HG02642 (cell line): ENCODE measurements around the gene AP1M2.
"Not testable (repeated sequence)": the region's sequence is repeated elsewhere in the genome, so short reads cannot be mapped to it uniquely, and the experiment has no call there.

Source experiments
- ATAC-seq: cut with Tn5 transposase; IDR thresholded peaks from one replicate; pipeline ENCODE4 v1.9.1; 2021; ENCODE audit warnings: mild to moderate bottlenecking; ENCODE audit not compliant: unreplicated experiment, poor library complexity

The AP1M2 gene

DNA sequence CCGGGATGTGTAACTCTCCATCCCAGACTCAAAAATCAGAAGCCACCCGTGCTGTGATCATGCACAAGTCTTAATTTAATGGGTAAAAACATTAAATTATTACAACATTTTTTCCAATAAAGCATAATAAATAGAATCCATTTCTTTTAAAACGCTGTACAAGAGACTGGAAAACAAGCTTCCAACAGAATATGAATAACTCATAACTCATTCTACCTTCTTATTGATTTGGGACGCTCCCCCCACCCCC, 20.8 kb downstream of the AP1M2 start:
- ATAC-seq, result no peak

DNA sequence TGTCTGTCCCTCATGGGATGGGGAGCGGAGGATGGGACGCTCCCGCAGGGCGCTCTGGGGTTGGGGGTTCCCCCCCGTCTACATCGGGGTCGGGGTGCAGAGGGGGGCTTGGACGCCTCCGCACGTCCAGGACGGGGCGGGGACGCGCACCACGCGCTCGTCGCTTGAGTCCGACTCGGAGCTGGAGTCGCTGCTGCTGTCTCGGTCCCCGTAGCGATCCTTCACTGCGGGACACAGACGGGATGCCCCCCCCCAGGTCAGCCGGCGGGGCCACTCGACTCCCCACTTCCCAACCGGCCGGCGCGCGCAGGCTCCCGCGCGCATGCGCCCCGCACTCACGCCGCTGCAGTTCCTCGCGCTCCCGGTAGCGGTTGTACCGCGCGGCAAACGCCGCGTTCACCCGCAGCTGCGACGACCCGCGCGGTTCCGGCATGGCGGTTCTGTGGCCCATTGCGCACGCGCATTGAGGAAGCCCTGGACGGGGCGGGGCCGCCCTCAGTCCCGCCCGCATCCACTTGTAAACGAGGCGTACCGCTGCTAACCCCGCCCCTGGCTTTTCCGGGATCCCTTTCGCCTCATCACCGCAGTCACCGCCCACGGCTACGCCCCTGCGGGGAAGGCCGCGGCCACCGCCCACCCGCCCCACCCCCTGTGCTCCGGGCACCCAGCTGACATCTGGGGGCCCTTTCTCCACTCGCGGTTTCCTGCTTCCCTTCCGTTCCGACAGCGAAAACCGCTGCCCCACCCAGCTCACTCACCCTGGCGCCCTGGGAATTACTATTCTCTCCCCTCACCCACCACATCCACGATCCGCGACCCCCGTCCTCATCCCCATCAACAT, 21.3 kb downstream of the AP1M2 start, which contains the start of gene KRI1:
TSS of gene KRI1 (minus strand) at position 444 of the 841 bp plus-strand sequence. CDS start at position 433, 11 bp downstream.
- ATAC-seq, result peak; percentile 60

DNA sequence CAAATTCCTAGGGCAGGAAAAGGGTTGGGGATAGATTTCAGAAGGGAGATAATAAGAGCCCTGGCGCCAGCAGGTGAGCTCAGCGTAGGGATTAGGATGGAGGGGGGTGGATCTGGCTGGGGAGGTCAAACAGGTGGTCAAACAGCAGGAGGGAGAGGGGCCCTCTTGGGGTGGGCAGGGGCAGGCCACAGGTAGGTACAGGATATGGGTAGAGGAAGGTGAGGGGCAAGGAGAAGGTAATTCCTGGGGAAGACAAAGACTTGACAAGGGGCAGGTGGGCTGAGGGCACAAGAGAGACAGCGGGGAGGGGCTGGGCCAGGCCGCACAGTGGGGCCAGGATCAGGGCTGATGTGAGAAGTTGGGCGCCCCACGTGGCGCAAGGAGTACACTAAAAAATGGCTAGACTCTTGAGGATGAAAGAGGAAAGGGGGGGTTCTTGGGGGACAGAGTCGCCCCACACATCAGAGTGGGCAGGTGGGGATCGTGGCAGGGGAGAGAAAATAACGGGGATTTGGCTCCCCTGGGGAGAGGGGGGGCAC, 22.0 kb downstream of the AP1M2 start:
- ATAC-seq, result no peak

DNA sequence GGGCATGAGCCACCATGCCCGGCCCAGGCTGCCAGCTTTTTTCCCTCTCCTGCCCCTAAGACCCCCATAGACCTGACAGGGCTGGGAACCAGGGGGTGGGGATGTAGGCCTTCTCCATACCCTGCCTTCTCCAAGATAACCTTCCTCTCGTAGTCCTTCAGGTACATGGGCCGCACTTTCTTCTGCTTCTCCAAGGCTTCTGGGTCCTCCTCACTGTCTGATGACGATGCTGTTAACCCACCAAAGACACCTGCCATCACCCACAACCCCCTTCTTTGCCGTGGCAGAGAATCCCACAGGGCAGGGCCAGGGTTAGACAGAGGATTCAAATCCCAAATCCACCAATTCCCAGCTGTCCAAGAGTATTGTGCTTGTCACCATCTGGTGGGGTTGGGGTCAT, 24.5 kb downstream of the AP1M2 start:
- ATAC-seq, result no peak

DNA sequence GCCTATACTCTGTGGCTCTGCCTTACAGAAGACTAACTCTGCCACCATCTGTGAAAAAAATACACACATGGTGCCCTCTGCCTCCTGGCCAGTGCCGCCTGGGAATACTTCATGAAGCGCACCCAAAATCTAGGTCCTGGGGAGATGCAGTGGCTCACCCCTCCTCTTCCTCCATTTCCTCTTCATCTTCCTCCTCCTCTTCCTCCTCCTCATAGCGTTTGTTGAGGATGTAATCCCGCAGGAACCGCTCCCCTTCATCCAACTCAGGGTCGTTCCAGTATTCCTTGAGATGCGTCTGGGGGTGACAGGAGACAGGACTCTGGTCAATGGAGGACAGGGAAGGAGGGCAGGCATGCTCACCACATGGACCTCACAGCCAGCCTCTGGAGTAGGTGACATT, 27.0 kb downstream of the AP1M2 start:
- ATAC-seq, result no peak

DNA sequence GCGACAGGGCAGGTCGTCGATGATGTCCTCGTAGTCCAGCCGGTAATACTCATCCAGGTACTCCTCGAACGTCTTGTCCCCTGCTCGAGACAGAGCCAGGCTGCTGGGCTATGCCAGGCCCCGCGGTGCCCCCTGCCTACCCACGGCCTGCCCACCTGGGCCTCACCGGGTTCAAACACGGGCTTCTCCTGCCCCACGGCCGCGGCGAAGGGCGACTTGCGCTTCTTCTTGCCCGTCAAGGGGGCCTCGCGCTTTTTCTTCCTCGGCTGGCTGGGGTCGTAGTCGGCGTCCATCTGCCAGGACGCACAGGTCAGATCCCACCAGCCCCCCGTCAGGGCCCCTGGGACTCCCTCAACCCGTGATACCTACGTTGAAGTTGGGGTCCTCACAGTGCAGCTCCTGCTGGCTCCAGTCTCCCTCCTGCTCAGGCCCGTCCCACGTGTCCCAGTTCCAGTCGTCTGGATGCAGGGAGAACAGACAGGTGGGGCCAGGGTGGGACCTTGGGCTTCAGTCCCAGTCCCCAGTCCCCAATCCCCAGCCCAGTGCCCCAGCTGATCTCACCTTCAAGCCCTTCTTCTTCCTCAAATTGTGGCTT, 29.4 kb downstream of the AP1M2 start:
- no peak for ATAC-seq

DNA sequence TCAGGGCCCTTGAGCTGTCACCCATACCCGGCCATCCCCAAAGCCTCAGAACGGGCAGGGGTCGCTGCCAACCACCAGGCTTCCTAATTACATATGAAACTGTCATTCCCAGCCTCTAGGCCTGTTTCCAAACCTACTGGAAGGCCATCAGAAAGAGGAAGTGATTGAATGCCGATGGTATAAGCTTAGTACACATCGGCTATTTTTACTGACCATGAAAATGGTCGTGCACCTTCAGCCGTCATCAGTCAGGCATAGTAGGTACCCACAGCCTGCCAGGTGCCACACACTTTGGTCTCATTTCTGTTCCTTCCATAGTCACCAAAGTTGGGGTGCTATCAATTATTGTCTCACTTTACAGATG, 31.5 kb downstream of the AP1M2 start:
- no peak for ATAC-seq

DNA sequence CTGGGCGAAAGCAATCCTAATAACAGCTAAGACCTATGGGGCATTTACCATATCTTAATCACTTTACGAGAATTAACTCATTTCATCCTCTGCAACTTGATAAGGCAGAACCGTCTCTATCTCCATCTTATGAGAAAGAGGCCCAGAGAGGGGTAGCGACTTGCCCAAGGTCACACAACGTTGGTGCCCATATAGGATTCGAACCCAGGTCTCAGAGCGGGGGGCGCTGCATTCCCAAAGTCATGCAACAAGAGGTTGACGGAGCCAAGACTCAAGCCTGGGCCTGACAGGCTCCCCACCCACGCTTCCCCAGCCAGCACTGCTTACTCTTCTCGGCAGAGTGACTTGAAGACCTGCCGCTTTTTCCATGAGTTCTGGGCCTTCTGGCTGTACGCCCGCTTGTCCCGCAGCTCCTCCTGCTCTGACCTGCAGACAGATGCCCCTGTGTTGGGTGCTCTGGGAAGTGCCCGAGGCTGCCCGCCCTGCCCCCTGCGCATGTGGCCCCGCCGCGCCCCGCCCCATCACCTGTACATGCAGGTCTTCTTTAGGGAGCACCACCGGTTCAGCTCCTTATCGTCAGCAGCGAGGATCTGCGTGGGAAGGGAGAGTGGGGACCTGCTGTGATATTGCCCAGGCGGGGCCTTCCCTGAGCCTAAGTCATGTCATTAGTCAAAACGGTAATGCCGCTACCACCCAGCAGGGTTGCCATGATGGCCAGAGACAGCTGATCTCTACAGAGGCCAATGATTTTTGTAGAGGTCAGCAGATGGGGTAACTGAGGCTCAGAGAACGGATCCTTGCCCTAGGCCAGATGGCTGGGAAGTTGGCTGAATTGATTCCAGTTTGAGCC, 32.1 kb downstream of the AP1M2 start:
- ATAC-seq, result no peak

DNA sequence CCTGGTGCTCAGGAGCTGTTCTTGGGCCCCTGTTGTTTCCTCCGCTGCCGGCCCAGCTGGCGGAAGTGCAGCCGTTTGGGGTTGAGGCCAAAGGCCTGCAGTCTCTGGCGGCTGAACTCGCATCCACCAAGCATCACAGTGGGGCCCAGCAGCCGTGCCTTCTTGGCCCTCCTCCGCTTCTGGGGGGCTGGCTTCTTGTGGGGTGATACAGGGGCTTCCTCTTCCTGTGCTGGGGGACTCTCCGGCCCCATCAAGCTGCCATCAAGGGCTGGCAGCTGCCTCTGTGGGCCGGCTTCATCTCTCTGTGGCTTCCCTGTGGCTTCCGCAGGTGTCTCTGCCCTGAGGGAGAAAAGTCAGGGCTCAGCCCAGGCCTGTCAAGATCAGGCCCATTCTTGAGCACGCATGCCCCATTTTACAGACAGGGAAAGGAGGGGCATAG, 33.1 kb downstream of the AP1M2 start:
- peak; percentile 54 for ATAC-seq

DNA sequence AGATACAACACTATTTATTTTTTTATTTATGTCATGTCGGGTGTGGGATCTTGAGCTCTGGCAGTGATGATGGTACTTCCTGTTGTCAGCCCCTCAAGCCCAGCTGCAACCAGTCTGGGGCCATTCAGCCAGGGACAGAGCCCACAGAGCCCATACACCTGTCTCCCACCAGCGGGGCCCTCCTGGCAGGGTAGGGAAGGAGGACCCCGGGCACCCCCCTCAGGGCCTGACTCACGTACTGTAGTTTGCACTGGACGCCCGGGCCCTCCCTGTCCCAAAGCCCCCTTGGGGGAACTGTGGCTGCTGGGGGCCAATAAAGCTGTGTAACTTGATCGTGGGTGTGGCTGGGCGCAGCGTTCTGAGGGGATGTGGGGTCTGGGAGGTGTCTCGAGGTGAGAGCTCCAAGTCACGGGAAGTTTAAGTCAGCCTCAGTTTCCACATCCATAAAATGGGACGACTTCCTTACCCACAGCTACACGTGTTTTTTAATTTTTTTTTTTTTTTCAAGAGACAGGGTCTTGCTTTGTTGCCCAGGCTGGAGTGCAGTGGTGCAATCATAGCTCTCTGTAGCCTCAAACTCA, 33.9 kb downstream of the AP1M2 start:
- no peak for ATAC-seq

DNA sequence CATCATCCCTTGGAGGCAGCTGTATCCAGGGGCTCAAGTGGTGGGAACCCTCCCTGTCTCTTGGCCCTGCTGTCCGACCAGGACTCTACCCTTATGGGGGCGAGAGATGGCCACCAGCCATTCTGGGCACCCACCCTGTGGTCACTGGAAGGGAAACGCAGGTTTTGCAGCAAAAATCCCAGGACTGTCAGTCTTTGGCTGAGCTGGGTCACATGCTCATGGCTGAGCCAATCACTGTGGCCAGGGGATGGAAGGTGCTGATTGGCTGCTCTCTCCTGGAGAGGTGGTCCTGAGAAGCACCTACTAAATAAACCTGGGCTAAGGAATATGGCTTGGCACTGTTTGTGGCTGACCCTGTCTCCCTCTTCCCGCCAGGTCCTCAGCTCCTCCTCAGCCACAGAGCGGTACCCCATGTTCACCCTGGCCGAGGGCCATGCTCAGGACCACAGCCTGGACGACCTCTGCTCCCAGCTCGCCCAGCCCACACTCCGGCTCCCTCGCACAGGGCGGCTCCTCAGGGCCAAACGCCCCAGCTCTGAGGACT, 34.5 kb downstream of the AP1M2 start:
- no peak for ATAC-seq

DNA sequence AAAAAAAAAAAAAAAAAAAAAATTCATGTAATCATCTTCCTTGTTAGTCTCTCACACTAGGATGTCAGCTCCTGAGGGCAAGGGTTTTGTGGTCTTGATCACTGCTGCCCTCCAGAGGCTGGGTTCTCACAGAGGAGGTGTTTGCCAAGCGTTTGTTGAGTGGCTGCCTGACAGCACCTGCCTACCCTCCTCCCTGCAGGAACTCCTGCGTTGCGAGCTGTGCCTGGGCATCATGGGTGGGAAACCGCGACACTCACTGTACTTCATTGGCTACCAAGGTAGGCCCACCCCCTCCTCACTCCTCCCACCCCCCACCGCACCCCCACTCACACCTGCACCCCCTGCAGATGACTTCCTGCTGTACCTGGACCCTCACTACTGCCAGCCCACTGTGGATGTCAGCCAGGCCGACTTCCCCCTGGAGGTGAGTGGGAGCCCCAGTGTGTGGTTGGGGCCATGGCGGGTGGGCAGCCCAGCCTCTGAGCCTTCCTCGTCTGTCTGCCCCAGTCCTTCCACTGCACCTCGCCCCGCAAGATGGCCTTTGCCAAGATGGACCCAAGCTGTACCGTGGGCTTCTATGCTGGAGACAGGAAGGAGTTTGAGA, 35.3 kb downstream of the AP1M2 start:
- ATAC-seq, result no peak

DNA sequence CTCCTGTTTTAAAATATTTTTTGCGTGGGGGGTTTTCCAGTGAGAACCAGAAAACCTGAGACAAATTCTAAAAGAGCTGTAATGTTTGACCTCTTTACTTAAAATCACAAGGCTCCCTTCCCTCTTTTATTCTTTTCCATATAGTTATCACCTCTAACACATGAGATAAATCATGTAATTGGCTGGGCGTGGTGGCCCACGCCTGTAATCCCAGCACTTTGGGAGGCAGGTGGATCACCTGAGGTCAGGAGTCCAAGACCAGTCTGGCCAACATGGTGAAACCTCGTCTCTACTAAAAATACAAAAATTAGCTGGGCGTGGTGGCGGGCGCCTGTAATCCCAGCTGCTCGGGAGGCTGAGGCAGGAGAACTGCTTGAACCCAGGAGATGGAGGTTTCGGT, 36.1 kb downstream of the AP1M2 start:
- not testable (repeated sequence) for ATAC-seq

DNA sequence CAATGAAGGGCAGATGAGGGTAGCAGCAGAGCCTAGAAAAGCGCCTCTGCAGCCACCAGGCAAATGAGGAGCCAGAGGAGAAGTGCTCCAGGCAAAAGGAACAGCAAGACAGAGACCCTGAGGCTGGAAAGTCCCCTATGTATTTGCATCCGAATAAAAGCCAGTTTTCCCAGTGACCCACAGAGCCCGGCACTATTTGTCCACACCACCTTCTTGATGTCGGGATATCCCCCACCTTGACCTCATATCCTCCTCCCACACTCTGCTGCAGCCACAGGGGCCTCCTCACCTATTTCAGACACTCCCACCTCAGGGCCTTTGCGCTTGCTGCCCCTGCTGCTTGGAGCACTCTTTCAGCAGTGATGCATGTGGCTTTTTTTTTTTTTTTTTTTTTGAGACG, 36.8 kb downstream of the AP1M2 start:
- no peak for ATAC-seq

DNA sequence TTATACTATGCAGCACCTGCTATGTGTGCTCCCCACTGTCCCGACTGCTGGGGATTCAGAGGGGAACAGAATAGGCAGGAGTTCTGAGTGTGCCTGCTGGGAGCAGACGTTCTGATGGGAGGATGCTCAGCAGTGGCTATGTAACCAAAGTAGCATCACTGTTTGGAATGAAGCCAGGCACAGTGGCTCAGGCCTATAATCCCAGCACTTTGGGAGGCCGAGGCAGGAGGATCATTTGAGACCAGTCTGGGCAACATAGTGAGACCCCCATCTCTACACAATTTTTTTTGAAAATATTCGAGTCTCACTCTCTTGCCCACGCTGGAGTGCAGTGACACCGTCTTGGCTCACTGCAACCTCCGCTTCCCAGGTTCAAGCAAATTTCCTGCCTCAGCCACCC, 37.4 kb downstream of the AP1M2 start:
- ATAC-seq, result no peak

DNA sequence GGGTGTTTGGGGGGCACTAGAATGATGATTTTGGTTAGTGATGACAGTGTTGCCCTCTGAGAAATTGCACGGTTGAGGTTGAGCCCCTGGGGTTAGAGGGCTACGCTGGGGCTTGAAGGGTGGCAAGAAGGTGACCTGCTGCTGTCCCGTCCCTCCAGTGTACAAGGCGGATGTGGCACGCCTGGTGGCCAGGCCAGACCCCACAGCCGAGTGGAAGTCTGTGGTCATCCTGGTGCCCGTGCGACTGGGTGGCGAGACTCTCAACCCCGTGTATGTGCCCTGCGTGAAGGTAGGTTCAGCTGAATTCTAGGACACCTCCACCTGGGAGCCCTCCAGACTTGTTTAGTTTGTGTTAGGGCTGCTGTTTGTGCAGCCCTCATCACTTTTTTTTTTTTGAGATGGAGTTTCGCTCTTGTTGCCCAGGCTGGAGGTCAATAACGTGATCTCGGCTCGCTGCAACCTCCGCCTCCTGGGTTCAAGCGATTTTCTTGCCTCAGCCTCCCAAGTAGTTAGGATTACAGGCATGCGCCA, 38.3 kb downstream of the AP1M2 start:
- ATAC-seq, result no peak

DNA sequence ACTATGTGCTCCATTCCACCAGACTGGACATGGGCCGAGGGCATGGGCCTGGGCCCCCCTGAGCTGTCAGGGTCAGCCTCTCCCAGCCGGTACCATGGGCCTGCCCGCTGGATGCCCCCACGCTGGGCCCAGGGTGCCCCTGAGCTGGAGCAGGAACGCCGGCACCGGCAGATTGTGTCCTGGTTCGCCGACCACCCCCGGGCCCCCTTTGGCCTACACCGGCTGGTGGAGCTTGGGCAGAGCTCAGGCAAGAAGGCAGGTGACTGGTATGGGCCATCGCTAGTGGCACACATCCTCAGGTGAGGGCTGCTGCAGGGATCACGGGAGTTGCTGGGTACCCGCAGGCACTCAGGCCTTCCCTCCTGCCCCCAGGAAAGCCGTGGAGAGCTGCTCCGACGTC, 40.3 kb downstream of the AP1M2 start:
- no peak for ATAC-seq

DNA sequence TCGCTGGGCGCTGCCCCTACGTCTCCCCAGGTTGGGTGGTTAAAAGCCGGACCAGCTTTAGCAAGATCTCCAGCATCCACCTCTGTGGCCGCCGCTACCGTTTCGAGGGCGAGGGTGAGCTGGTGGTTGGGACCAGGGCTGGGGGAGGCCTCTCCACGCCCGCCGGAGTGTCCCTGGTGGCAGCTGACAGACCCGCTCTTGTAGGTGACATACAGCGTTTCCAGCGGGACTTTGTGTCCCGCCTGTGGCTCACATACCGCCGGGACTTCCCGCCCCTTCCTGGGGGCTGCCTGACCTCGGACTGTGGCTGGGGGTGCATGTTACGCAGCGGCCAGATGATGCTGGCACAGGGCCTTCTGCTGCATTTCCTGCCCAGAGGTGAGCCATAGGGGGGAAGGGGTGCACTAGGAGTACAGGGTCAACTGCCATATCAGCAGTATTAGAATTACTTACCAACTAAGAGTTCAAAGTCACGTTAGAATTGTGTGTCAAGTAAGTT, 42.3 kb downstream of the AP1M2 start:
- no peak for ATAC-seq

DNA sequence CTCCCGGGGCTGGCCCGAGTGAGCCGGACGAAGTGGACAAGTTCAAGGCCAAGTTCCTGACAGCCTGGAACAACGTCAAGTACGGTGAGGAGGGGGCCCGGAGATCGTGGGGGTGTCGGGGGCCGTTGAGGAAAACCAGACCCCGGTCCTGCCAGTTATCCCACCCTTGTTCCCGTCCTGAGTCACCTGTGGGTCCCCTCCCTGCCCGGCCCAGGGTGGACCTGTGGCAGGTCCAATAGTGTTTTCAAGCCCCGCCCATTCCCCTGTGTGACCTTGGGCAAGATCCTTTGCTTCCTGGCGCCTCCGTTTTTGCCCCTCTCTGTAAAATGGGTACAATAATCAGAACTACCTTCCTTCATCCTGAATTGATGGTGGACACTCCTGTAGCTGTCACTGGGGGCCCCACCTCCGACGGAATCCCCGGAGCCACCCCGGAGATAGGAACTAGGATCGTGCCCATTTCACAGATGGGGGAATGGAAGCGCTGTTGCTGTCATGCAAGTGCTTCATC, 42.8 kb downstream of the AP1M2 start:
- peak; percentile 16 for ATAC-seq
